Breast epithelium (tissue), 4 donors: Measurements from ENCODE around the gene SORBS2. TPM values are rescaled to one million over a fixed set of nuclear protein-coding genes. Genes with fewer than 3 reads are reported as not detected.

ENCODE experiments used
- DNase-seq, 2 donors: peaks; one replicate each; pipeline ENCODE4 v3.0.0-alpha.2; 2019; ENCODE audit warnings: low spot score in 2 of 2
- H3K27ac ChIP-seq, 2 donors: fragments of 200-600 bp; sonication (generic) in 1 of 2; one replicate each; pipeline ENCODE4 v1.5.1; 2016 to 2019; ENCODE audit warnings: mild to moderate bottlenecking in 1 of 2
- H3K27me3 ChIP-seq, 2 donors: fragments of 200-600 bp; sonication (generic) in 1 of 2; one replicate each; pipeline versions ENCODE4 v1.5.1 to v1.6.0; 2017 to 2019; ENCODE audit warnings: control low read depth in 1 of 2, mild to moderate bottlenecking in 1 of 2
- H3K36me3 ChIP-seq: fragments of 200-600 bp; one replicate; pipeline ENCODE4 v1.5.1; 2019
- H3K4me1 ChIP-seq, 2 donors: fragments of 200-600 bp; sonication (generic); one replicate each; pipeline ENCODE4 v1.5.1; 2016 to 2019; ENCODE audit warnings: control low read depth in 1 of 2
- H3K4me3 ChIP-seq, 3 donors: fragments of 200-600 bp; sonication (generic); 1 replicate in 2 of 3; 2 replicates in 1 of 3; pipeline ENCODE4 v1.5.1; 2016 to 2019; ENCODE audit warnings: mild to moderate bottlenecking in 3 of 3, moderate library complexity in 2 of 3
- H3K9me3 ChIP-seq, 2 donors: fragments of 200-600 bp; sonication (generic) in 1 of 2; one replicate each; pipeline ENCODE4 v1.5.1; 2016 to 2019; ENCODE audit warnings: control low read depth in 1 of 2
- POLR2A ChIP-seq: fragments of 450-650 bp; IDR thresholded peaks from one replicate; pipeline ENCODE4 v1.6.1; 2016; ENCODE audit warnings: antibody characterized with exemption, mild to moderate bottlenecking, moderate library complexity
- POLR2AphosphoS5 ChIP-seq, 3 donors: sonication (generic); formaldehyde crosslinking; IDR thresholded peaks; one replicate each; pipeline ENCODE4 v1.6.1; 2017; ENCODE audit warnings: antibody characterized with exemption in 3 of 3
- intact Hi-C: fragments of 100-400 bp; cut with DNase I; formaldehyde crosslinking; loops from one replicate; pipeline ENCODE4 v1.15.1; 2023; ENCODE audit warnings: low total_unique reads
- total RNA-seq, 3 donors: library from RNA; depleted of rRNA; stranded (reverse); fragments of >200 nt; gene quantifications; one replicate each; pipeline ENCODE4 v1.1.0, GENCODE V29; 2016
- TF ChIP-seq, protein P1 (sequence below), 3 donors: fragments of 450-650 bp; IDR thresholded peaks; one replicate each; pipeline ENCODE4 v1.5.1; 2016 to 2017; ENCODE audit warnings: antibody characterized with exemption in 3 of 3, mild to moderate bottlenecking in 3 of 3, moderate library complexity in 3 of 3

SORBS2 gene
- total RNA-seq, 3 donors from 2014 or later = 21.8 to 132 (median 105) TPM

DNA sequence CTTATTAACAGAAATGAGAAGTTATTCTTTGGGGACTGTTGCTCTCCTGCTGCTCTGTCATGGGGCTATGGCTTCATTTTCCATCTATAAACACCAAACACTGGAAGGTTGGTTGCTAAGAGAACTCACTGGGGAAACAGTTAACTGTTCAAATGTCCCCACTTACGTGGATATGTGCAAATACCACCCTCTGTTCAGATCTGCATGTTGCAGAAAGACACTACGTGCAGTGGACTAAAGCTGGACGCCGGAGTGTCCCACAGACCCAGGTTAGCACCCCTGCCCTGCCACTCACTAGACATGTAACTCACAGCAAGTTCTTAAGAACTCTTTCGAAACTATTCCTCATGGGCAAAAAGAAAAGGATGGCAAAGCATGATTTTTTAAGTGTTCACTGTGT, 62.1 kb downstream of the SORBS2 start:
- no peak overlapping the region for H3K4me3 ChIP-seq
- no peaks in the 10 kb centered on the region for H3K36me3 ChIP-seq
- H3K9me3 ChIP-seq = no peaks in the 10 kb centered on the region
- TF ChIP-seq, protein P1, sequence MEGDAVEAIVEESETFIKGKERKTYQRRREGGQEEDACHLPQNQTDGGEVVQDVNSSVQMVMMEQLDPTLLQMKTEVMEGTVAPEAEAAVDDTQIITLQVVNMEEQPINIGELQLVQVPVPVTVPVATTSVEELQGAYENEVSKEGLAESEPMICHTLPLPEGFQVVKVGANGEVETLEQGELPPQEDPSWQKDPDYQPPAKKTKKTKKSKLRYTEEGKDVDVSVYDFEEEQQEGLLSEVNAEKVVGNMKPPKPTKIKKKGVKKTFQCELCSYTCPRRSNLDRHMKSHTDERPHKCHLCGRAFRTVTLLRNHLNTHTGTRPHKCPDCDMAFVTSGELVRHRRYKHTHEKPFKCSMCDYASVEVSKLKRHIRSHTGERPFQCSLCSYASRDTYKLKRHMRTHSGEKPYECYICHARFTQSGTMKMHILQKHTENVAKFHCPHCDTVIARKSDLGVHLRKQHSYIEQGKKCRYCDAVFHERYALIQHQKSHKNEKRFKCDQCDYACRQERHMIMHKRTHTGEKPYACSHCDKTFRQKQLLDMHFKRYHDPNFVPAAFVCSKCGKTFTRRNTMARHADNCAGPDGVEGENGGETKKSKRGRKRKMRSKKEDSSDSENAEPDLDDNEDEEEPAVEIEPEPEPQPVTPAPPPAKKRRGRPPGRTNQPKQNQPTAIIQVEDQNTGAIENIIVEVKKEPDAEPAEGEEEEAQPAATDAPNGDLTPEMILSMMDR (IDR thresholded peaks at IDR 0.05) = no peak
- no peak overlapping the region for H3K27ac ChIP-seq
- H3K27me3 ChIP-seq = no peaks in the 10 kb centered on the region
- no peaks in the 10 kb centered on the region for H3K4me1 ChIP-seq
- intact Hi-C loops = no loop called here
- no peak for DNase-seq

DNA sequence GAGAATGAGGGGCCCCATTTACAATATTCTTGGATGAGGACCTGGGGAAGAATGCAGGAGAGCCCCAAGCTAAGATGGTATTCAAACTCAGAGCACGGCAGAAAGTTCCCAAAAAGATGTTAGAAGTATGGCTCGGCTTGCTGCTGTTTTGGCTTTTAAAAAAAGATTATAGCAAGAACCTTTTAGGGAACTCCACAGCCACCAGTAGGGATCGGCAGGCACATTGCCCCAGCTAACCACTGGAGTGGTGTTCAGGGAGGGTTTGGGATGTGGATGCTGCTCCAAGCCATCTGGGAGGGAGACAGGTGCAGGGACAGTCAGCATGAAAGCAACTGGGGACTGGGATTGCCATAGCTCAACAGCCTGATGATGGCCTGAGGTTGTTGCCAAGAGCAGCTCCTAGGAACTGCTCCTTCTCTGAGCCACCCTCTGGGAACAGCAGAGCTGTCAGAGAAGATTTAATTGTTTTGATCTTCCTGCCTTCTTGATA, 63.0 kb downstream of the SORBS2 start:
- Histone ChIP-seq H3K27me3 (no peaks in the 10 kb centered on the region), H3K4me1 (no peaks in the 10 kb centered on the region), H3K27ac (no peak overlapping the region), H3K36me3 (no peaks in the 10 kb centered on the region), H3K4me3 (no peak overlapping the region), H3K9me3 (no peaks in the 10 kb centered on the region)
- no peak for DNase-seq
- TF ChIP-seq POLR2AphosphoS5 (IDR thresholded peaks at IDR 0.05) = no peak
- TF ChIP-seq POLR2A = no peak
- TF ChIP-seq, protein P1 (IDR thresholded peaks at IDR 0.05) = no peak
- intact Hi-C loops = no loop called here

DNA sequence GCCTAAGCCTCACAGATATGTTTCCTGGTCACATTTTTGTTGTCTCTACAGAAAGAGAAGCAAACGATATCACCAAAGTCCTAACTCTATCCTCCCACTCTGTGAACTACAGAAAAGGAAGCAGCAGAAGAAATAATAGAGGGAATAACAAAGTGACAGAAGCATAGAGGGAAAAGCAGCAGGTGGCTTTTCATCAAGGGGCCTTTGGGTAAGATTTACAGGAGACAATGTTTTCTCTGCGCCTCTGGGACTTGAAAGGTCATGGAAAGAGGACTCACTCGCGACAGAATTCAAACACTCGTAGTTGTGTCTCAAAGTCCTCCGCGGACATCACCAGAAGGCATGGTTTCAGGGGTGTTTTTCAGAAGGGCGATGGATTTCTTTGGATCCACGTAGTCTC, 66.1 kb downstream of the SORBS2 start:
- no peak for TF ChIP-seq POLR2A
- TF ChIP-seq, protein P1 (IDR thresholded peaks at IDR 0.05) = no peak
- TF ChIP-seq POLR2AphosphoS5 (IDR thresholded peaks at IDR 0.05) = no peak
- no peak for DNase-seq
- Histone ChIP-seq H3K9me3 (no peaks in the 10 kb centered on the region), H3K4me1 (no peaks in the 10 kb centered on the region), H3K27ac (no peak overlapping the region), H3K4me3 (no peak overlapping the region), H3K36me3 (no peaks in the 10 kb centered on the region), H3K27me3 (no peaks in the 10 kb centered on the region)
- intact Hi-C loops = loop anchor here (2.0 kb wide), 1 partner anchor 39 kb away; no protein-coding TSS in a partner anchor

DNA sequence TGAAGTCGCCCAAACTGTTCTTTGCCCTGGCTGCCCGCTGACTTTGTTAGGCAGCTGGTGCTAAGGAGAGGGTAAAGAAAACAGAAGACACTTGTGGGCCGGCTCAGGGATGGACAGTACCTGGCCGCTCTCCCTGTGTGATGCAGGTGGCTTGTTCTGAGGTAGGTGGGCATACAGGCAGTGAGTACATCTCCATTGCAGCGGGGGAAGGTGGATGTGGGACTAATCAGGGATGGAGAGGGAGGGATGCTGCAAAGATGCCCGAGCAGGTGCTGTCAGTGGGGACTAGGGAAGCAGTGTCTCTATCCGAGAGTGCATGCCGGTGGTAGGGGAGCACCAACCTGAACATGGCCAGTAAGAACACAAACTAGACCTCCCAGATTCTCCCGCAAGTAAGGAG, 67.0 kb downstream of the SORBS2 start:
- H3K9me3 ChIP-seq = no peaks in the 10 kb centered on the region
- TF ChIP-seq POLR2AphosphoS5 (IDR thresholded peaks at IDR 0.05) = no peak
- TF ChIP-seq, protein P1 (IDR thresholded peaks at IDR 0.05) = no peak
- no peak for TF ChIP-seq POLR2A
- no peaks in the 10 kb centered on the region for H3K27me3 ChIP-seq
- no peak overlapping the region for H3K4me3 ChIP-seq
- intact Hi-C loops = no loop called here
- no peak for DNase-seq
- no peak overlapping the region for H3K27ac ChIP-seq
- H3K4me1 ChIP-seq = no peaks in the 10 kb centered on the region
- H3K36me3 ChIP-seq = no peaks in the 10 kb centered on the region

DNA sequence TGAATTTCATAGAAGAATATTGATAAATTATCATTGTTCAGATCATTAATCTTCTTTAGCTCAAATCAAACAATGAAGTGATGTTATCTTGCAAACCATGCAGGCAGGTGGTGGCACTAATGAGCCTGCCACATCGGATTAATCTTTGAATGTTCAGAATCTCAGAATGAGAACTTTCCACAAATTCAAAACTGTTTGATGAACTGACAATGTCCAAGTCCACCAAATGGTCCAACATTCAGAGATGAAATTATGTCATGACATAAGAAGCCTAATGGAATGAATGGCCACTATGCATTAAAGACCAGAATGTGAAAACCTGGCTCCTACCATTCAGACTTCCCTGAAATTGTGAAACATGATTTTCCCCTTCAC, 67.5 kb downstream of the SORBS2 start:
- Histone ChIP-seq H3K9me3 (no peaks in the 10 kb centered on the region), H3K27ac (no peak overlapping the region), H3K36me3 (no peaks in the 10 kb centered on the region), H3K4me1 (no peaks in the 10 kb centered on the region), H3K27me3 (no peaks in the 10 kb centered on the region), H3K4me3 (no peak overlapping the region)
- no peak for DNase-seq
- TF ChIP-seq POLR2A = no peak
- TF ChIP-seq, protein P1 (IDR thresholded peaks at IDR 0.05) = no peak
- TF ChIP-seq POLR2AphosphoS5 (IDR thresholded peaks at IDR 0.05) = no peak
- intact Hi-C loops = no loop called here
